Activated CD4-positive, alpha-beta T cell treated with anti-CD3 and anti-CD28 coated beads for 4 hours (primary cell): ENCODE results near the gene KTI12.
A peak's percentile ranks its signal among the peaks of the same experiment; 100 is the strongest.
"Not testable (repeated sequence)": the region's sequence is repeated elsewhere in the genome, so short reads cannot be mapped to it uniquely, and the experiment has no call there.

Experiments used
- DNase-seq, 2 donors: peaks; one replicate each; pipeline ENCODE4 v3.0.0-alpha.2; 2020

Gene KTI12

GRCh38 chr1:52033190-52034049 lies at the start of gene KTI12:
KTI12 (minus strand) TSS chr1:52033810; CDS start chr1:52033761, 49 bp downstream.
- peak; percentile 81 to 84 for DNase-seq

- DNase-seq, result no peak
Observed at GRCh38 chr1:52080014-52080415, 46.4 kb upstream of the KTI12 start.

- DNase-seq, result not testable (repeated sequence)
Observed at GRCh38 chr1:52077277-52077676, 43.7 kb upstream of the KTI12 start.

- DNase-seq, result no peak
Observed at GRCh38 chr1:52072291-52072690, 38.7 kb upstream of the KTI12 start.

- no peak for DNase-seq
Observed at GRCh38 chr1:52070704-52071103, 37.1 kb upstream of the KTI12 start.

GRCh38 chr1:52063192-52063591 lies 29.6 kb upstream of the KTI12 start:
- DNase-seq, result no peak

- no peak for DNase-seq
Observed at GRCh38 chr1:52060822-52061221, 27.2 kb upstream of the KTI12 start.

- no peak for DNase-seq
Observed at GRCh38 chr1:52059888-52060287, 26.3 kb upstream of the KTI12 start.

GRCh38 chr1:52059321-52059720 lies 25.7 kb upstream of the KTI12 start:
- DNase-seq, result no peak

- no peak for DNase-seq
Observed at GRCh38 chr1:52057876-52058415, 24.3 kb upstream of the KTI12 start.

- no peak for DNase-seq
Observed at GRCh38 chr1:52057255-52057654, 23.6 kb upstream of the KTI12 start.

- DNase-seq, result no peak
Observed at GRCh38 chr1:52056937-52057231, 23.3 kb upstream of the KTI12 start.

GRCh38 chr1:52056163-52056936 lies 22.7 kb upstream of the KTI12 start, which contains the start of gene BTF3L4:
BTF3L4 (plus strand) TSS chr1:52056295; CDS start chr1:52059848, 3,553 bp downstream.
- DNase-seq, result peak; percentile 90 to 91

GRCh38 chr1:52055866-52056162 lies 22.2 kb upstream of the KTI12 start:
- DNase-seq, result no peak

GRCh38 chr1:52055066-52055865 lies 21.7 kb upstream of the KTI12 start, which contains the start of gene TXNDC12:
TXNDC12 (minus strand) TSS chr1:52055191; CDS start chr1:52055096, 95 bp downstream.
- peak; percentile 59 to 60 for DNase-seq

- no peak for DNase-seq
Observed at GRCh38 chr1:52054496-52055065, 21.0 kb upstream of the KTI12 start.

GRCh38 chr1:52053862-52054261 lies 20.3 kb upstream of the KTI12 start:
- DNase-seq, result no peak

GRCh38 chr1:52049337-52049736 lies 15.7 kb upstream of the KTI12 start:
- not testable (repeated sequence) for DNase-seq

GRCh38 chr1:52045666-52046195 lies 12.1 kb upstream of the KTI12 start:
- DNase-seq, result not testable (repeated sequence)

GRCh38 chr1:52045236-52045635 lies 11.6 kb upstream of the KTI12 start:
- DNase-seq, result no peak

GRCh38 chr1:52041551-52042185 lies 8.1 kb upstream of the KTI12 start:
- no peak for DNase-seq

- DNase-seq, result no peak
Observed at GRCh38 chr1:52037909-52038308, 4.3 kb upstream of the KTI12 start.
